ENCODE data around the gene SPON1.
"Not testable (repeated sequence)": the region's sequence is repeated elsewhere in the genome, so short reads cannot be mapped to it uniquely, and the experiment has no call there.

The SPON1 gene

GRCh38 chr11:14058061-14058460 lies 95.5 kb downstream of the SPON1 start:
- no peaks in the 10 kb centered on the region for H3K27me3 Mint-ChIP-seq
- no peak overlapping the region for H3K27ac Mint-ChIP-seq
- no peaks in the 10 kb centered on the region for H3K36me3 Mint-ChIP-seq (ENCODE audit: low read depth)
- H3K9me3 Mint-ChIP-seq: peaks cover 4% of the 10 kb centered on the region
- peaks cover 14% of the 10 kb centered on the region for H3K4me1 Mint-ChIP-seq (ENCODE audit: low read depth)
- no peak overlapping the region for H3K4me3 Mint-ChIP-seq

- no peaks in the 10 kb centered on the region for H3K9me3 Mint-ChIP-seq
- H3K36me3 Mint-ChIP-seq (ENCODE audit: low read depth): no peaks in the 10 kb centered on the region
- no peak overlapping the region for H3K4me3 Mint-ChIP-seq
- peaks cover 12% of the 10 kb centered on the region for H3K4me1 Mint-ChIP-seq (ENCODE audit: low read depth)
- no peaks in the 10 kb centered on the region for H3K27me3 Mint-ChIP-seq
- no peak overlapping the region for H3K27ac Mint-ChIP-seq
Measured at GRCh38 chr11:14059491-14059890, 97.0 kb downstream of the SPON1 start.

- Mint-ChIP-seq H3K4me3 (no peak overlapping the region), H3K27me3 (no peaks in the 10 kb centered on the region), H3K36me3 (ENCODE audit: low read depth) (no peaks in the 10 kb centered on the region), H3K9me3 (no peaks in the 10 kb centered on the region), H3K27ac (no peak overlapping the region), H3K4me1 (ENCODE audit: low read depth) (peaks cover 19% of the 10 kb centered on the region)
Measured at GRCh38 chr11:14061721-14062120, 99.2 kb downstream of the SPON1 start.

GRCh38 chr11:14065141-14065540 lies 102.6 kb downstream of the SPON1 start:
- H3K36me3 Mint-ChIP-seq (ENCODE audit: low read depth): no peaks in the 10 kb centered on the region
- peaks cover 19% of the 10 kb centered on the region for H3K4me1 Mint-ChIP-seq (ENCODE audit: low read depth)
- peak overlapping the region; percentile 49 for H3K4me3 Mint-ChIP-seq
- no peak overlapping the region for H3K27ac Mint-ChIP-seq
- H3K27me3 Mint-ChIP-seq: no peaks in the 10 kb centered on the region
- no peaks in the 10 kb centered on the region for H3K9me3 Mint-ChIP-seq

- Mint-ChIP-seq H3K4me1 (ENCODE audit: low read depth) (peaks cover 19% of the 10 kb centered on the region), H3K36me3 (ENCODE audit: low read depth) (no peaks in the 10 kb centered on the region), H3K27ac (no peak overlapping the region), H3K27me3 (no peaks in the 10 kb centered on the region), H3K4me3 (no peak overlapping the region), H3K9me3 (no peaks in the 10 kb centered on the region)
Measured at GRCh38 chr11:14065681-14066080, 103.2 kb downstream of the SPON1 start.

DNA sequence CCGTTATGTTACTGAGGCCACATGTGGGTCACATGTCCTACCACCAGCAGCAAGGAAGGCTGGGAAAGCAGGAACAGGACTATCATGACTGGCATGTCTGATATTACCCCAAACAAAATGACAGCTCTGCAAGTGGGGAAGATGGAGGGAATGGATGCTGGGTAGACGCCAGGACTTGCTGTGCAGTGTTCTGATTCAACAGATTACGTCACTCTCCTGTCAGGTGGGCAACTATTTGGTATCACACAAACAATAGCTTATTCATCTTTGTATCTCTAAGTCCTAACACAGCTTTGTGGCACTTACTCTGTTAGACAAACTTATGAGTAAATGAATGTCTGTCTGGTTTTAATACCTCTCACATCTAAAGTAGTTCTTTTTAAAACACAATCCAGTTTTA lies 105.2 kb downstream of the SPON1 start:
- no peak overlapping the region for H3K4me3 Mint-ChIP-seq
- H3K9me3 Mint-ChIP-seq: no peaks in the 10 kb centered on the region
- no peaks in the 10 kb centered on the region for H3K27me3 Mint-ChIP-seq
- no peaks in the 10 kb centered on the region for H3K36me3 Mint-ChIP-seq (ENCODE audit: low read depth)
- H3K4me1 Mint-ChIP-seq (ENCODE audit: low read depth): peaks cover 19% of the 10 kb centered on the region
- no peak overlapping the region for H3K27ac Mint-ChIP-seq

GRCh38 chr11:14070896-14071295 lies 108.4 kb downstream of the SPON1 start:
- no peak overlapping the region for H3K27ac Mint-ChIP-seq
- H3K4me1 Mint-ChIP-seq (ENCODE audit: low read depth): peaks cover 26% of the 10 kb centered on the region
- no peaks in the 10 kb centered on the region for H3K27me3 Mint-ChIP-seq
- no peaks in the 10 kb centered on the region for H3K9me3 Mint-ChIP-seq
- H3K4me3 Mint-ChIP-seq: no peak overlapping the region
- no peaks in the 10 kb centered on the region for H3K36me3 Mint-ChIP-seq (ENCODE audit: low read depth)

GRCh38 chr11:14073849-14074476 lies 111.4 kb downstream of the SPON1 start:
- Mint-ChIP-seq H3K36me3 (ENCODE audit: low read depth) (no peaks in the 10 kb centered on the region), H3K27me3 (no peaks in the 10 kb centered on the region), H3K9me3 (no peaks in the 10 kb centered on the region), H3K27ac (no peak overlapping the region), H3K4me1 (ENCODE audit: low read depth) (peaks cover 50% of the 10 kb centered on the region), H3K4me3 (no peak overlapping the region)

GRCh38 chr11:14075118-14076078 lies 112.9 kb downstream of the SPON1 start:
- Mint-ChIP-seq H3K4me1 (ENCODE audit: low read depth) (peaks cover 60% of the 10 kb centered on the region), H3K27me3 (no peaks in the 10 kb centered on the region), H3K36me3 (ENCODE audit: low read depth) (no peaks in the 10 kb centered on the region), H3K4me3 (peak overlapping the region; percentile 59), H3K9me3 (no peaks in the 10 kb centered on the region), H3K27ac (no peak overlapping the region)

DNA sequence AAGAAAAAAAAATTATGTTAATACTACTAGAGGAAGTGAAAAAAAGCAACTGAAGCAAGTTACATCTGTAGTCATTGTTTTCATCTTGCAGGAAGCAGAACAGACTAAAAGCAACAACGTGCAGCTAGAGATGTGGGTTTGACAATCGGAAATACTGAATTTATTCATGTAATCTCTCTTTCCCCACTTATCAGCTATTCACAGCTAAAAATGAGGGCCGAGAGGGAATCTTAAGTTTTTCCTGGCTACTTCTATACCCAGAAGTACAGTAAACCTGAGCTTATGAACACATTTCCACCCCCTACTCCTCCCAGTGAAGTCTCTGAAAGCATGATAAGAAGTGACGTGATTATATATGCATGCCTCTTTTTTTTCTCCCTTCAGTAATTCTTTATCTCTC lies 116.5 kb downstream of the SPON1 start:
- Mint-ChIP-seq H3K27ac (peak overlapping the region; percentile 56), H3K4me3 (peak overlapping the region; percentile 51), H3K36me3 (ENCODE audit: low read depth) (no peaks in the 10 kb centered on the region), H3K9me3 (no peaks in the 10 kb centered on the region), H3K4me1 (ENCODE audit: low read depth) (peaks cover 63% of the 10 kb centered on the region), H3K27me3 (no peaks in the 10 kb centered on the region)

DNA sequence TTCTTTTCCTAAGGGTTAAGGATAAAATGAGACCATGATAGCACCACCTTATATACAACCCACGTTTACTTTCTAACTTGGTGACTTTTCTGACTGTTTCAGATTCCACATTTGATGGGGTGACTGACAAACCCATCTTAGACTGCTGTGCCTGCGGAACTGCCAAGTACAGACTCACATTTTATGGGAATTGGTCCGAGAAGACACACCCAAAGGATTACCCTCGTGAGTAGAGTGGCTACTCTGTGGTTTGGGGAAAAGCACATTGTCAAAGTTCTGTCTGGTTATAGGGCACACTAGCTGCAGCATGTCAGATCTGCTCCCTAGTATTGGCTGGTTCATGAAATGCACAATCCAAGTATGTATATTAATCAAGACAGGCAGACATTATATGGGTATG lies 117.3 kb downstream of the SPON1 start:
- Mint-ChIP-seq H3K4me3 (no peak overlapping the region), H3K36me3 (ENCODE audit: low read depth) (no peaks in the 10 kb centered on the region), H3K27me3 (no peaks in the 10 kb centered on the region), H3K4me1 (ENCODE audit: low read depth) (peaks cover 56% of the 10 kb centered on the region), H3K27ac (no peak overlapping the region), H3K9me3 (no peaks in the 10 kb centered on the region)

DNA sequence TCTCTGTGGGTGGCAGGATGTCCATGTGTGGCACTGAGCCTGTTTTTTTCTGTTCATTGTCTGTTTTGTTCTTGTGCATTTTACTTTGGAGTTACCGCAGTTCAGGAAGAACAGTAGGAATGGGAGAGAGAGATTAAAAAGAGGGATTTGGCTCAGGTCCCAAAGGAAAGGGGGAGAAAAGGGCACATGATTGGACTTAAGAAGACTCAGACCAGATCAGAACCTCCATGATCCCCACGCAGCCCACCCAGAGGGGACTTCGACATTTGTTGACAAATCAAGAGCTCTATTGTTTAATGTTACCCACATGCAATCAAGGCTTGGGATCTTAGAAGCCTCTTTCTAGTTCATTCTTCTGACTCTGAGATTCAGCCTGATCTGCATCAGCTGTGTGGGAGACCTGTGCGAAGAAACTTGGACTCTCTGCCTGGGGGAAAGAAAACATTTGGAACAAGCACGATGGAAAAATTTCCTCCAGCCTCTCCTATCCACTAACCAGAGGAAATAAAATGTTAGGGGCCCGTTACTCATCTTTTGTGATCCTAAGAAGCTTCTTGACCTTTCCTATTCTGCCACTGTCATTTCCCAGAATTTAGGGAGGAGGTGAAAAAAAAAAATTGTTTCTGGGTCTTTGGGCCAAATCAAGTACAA lies 119.2 kb downstream of the SPON1 start:
- no peaks in the 10 kb centered on the region for H3K9me3 Mint-ChIP-seq
- peaks cover 41% of the 10 kb centered on the region for H3K4me1 Mint-ChIP-seq (ENCODE audit: low read depth)
- no peaks in the 10 kb centered on the region for H3K36me3 Mint-ChIP-seq (ENCODE audit: low read depth)
- no peak overlapping the region for H3K27ac Mint-ChIP-seq
- no peaks in the 10 kb centered on the region for H3K27me3 Mint-ChIP-seq
- no peak overlapping the region for H3K4me3 Mint-ChIP-seq

DNA sequence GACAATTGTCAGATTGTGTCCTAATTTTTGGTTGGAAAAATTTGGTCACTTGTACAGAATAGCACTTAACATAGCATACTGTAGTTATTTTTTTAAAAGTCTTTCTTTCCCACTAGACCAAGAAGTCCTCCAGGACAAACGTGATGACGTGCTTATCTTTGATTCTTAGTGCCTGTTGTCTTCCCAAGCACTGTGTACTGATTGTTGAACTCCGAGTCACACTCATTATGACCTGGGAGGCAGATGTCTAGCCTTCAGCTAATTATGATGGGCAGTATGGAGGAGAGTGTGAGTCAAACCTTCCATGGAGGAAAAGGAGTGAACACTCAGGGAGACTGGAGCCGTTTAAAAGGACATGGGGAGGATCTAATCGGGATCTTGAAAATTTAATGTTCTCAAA lies 119.8 kb downstream of the SPON1 start:
- no peaks in the 10 kb centered on the region for H3K27me3 Mint-ChIP-seq
- H3K27ac Mint-ChIP-seq: no peak overlapping the region
- H3K36me3 Mint-ChIP-seq (ENCODE audit: low read depth): no peaks in the 10 kb centered on the region
- peaks cover 36% of the 10 kb centered on the region for H3K4me1 Mint-ChIP-seq (ENCODE audit: low read depth)
- no peak overlapping the region for H3K4me3 Mint-ChIP-seq
- H3K9me3 Mint-ChIP-seq: peaks cover 4% of the 10 kb centered on the region

- H3K36me3 Mint-ChIP-seq (ENCODE audit: low read depth); H3K27ac Mint-ChIP-seq; H3K27me3 Mint-ChIP-seq; H3K4me3 Mint-ChIP-seq: not testable (repeated sequence)
- peaks cover 10% of the 10 kb centered on the region for H3K9me3 Mint-ChIP-seq
- peaks cover 30% of the 10 kb centered on the region for H3K4me1 Mint-ChIP-seq (ENCODE audit: low read depth)
Measured at GRCh38 chr11:14088861-14089260, 126.3 kb downstream of the SPON1 start.
